Lower lobe of right lung (tissue), 2 donors: ENCODE data around the gene CYTH1. TPM values are rescaled to one million over a fixed set of nuclear protein-coding genes. Genes with fewer than 3 reads are reported as not detected.

Source experiments
- ATAC-seq, 2 donors: fragments of 200-7000 bp; cut with Tn5 transposase; one replicate each; pipeline ENCODE4 v1.9.1; 2020 to 2022; ENCODE audit warnings: mild to moderate bottlenecking in 2 of 2, moderate library complexity in 2 of 2
- DNase-seq: peaks from one replicate; pipeline ENCODE4 v3.0.0-alpha.2; 2020
- H3K27ac ChIP-seq: fragments of 200-600 bp; one replicate; pipeline ENCODE4 v1.8.0; 2022
- H3K27me3 ChIP-seq: fragments of 200-600 bp; one replicate; pipeline ENCODE4 v1.8.0; 2022; ENCODE audit warnings: low read depth
- H3K36me3 ChIP-seq: fragments of 200-600 bp; one replicate; pipeline ENCODE4 v1.8.0; 2022; ENCODE audit warnings: mild to moderate bottlenecking
- H3K4me1 ChIP-seq: fragments of 200-600 bp; one replicate; pipeline ENCODE4 v1.8.0; 2022
- H3K4me3 ChIP-seq: fragments of 200-600 bp; one replicate; pipeline ENCODE4 v1.8.0; 2022; ENCODE audit warnings: mild to moderate bottlenecking
- H3K9me3 ChIP-seq: fragments of 200-600 bp; one replicate; pipeline ENCODE4 v1.8.0; 2022
- CTCF ChIP-seq: fragments of 200-600 bp; IDR thresholded peaks from one replicate; pipeline ENCODE4 v1.8.0; 2022; ENCODE audit warnings: antibody characterized with exemption, mild to moderate bottlenecking
- intact Hi-C: fragments of 100-400 bp; cut with DNase I; formaldehyde crosslinking; loops from one replicate; pipeline ENCODE4 v1.11.0; 2022
- total RNA-seq: library from RNA; stranded (reverse); fragmentation: NEBNext Ultra II Directional; extraction: Animal tissue kit (Norgen Biotek cat#: 25700); gene quantifications from one replicate; pipeline ENCODE4 v1.2.1, GENCODE V29; 2021
- donor health status: DM: no; HTN: yes; CAD: no; lungs with severe emphysema.

CYTH1 gene
- total RNA-seq, 1 donor from 2014 or later = 110 TPM

- Histone ChIP-seq H3K9me3 (no peaks in the 10 kb centered on the region), H3K36me3 (peaks cover 76% of the 10 kb centered on the region), H3K4me1 (peaks cover 31% of the 10 kb centered on the region), H3K27me3 (no peaks in the 10 kb centered on the region), H3K4me3 (no peak overlapping the region), H3K27ac (peak overlapping the region; percentile 64)
- peak; percentile 40 for DNase-seq
- no peak for TF ChIP-seq CTCF
- intact Hi-C loops = no loop called here
- peak; percentile 22 to 37 for ATAC-seq
These were observed 13.9 kb upstream of the CYTH1 start for GRCh38 chr17:78795861-78796516.

DNA sequence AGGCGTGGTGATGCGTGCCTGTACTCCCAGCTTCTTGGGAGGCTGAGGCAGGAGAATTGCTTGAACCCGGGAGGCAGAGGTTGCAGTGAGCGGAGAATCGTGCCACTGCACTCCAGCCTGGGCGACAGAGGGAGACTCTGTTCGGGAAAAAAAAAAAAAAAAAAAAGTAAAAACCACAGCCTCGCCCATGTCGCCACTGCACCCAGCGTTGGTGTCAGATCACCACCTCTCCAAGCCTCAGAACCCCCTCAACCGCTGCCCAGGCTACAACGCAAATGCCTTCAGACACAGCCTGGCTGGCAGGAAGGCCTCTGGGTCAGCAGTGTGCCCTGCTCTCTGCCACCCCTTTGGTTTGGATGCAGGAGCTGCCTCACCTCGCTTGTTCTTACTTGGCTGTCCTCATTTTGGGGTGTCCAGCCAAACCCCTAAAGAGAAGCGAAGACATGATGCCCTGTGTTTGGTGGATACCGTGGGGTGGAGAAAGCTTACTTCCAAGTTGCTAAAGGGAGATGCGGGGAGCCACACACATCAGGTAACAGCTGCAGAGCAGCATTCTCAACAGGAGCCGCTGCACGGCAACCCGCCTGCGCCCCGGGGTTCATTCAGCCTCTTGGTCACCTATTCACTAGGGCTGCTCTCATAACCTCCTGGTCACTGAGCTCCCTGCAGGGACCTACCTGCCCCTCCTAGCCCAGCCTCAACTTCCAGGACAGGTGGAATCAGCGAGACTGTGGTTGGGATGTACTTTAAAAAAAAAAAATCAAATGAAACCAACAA lies 13.0 kb upstream of the CYTH1 start:
- Histone ChIP-seq H3K27me3 (no peaks in the 10 kb centered on the region), H3K27ac (peak overlapping the region; percentile 64), H3K4me3 (no peak overlapping the region), H3K4me1 (peaks cover 40% of the 10 kb centered on the region), H3K9me3 (no peaks in the 10 kb centered on the region), H3K36me3 (peaks cover 69% of the 10 kb centered on the region)
- peak; percentile 26 for DNase-seq
- no peak for ATAC-seq
- intact Hi-C loops = no loop called here
- no peak for TF ChIP-seq CTCF

- H3K4me1 ChIP-seq = peaks cover 47% of the 10 kb centered on the region
- no peak for ATAC-seq
- TF ChIP-seq CTCF = no peak
- DNase-seq = peak; percentile 12
- H3K9me3 ChIP-seq = no peaks in the 10 kb centered on the region
- H3K4me3 ChIP-seq = no peak overlapping the region
- peaks cover 62% of the 10 kb centered on the region for H3K36me3 ChIP-seq
- intact Hi-C loops = no loop called here
- H3K27me3 ChIP-seq = no peaks in the 10 kb centered on the region
- H3K27ac ChIP-seq = no peak overlapping the region
These were observed 12.3 kb upstream of the CYTH1 start for GRCh38 chr17:78794399-78794798.

GRCh38 chr17:78793968-78794367 lies 11.9 kb upstream of the CYTH1 start:
- peaks cover 58% of the 10 kb centered on the region for H3K36me3 ChIP-seq
- H3K4me3 ChIP-seq = no peak overlapping the region
- DNase-seq (peak; percentile 11), ATAC-seq (no peak)
- H3K9me3 ChIP-seq = no peaks in the 10 kb centered on the region
- no peak overlapping the region for H3K27ac ChIP-seq
- no peaks in the 10 kb centered on the region for H3K27me3 ChIP-seq
- H3K4me1 ChIP-seq = peaks cover 51% of the 10 kb centered on the region
- intact Hi-C loops = no loop called here
- no peak for TF ChIP-seq CTCF

GRCh38 chr17:78793415-78793814 lies 11.3 kb upstream of the CYTH1 start:
- intact Hi-C loops = no loop called here
- no peak for TF ChIP-seq CTCF
- Histone ChIP-seq H3K4me3 (no peak overlapping the region), H3K36me3 (peaks cover 52% of the 10 kb centered on the region), H3K9me3 (no peaks in the 10 kb centered on the region), H3K27me3 (no peaks in the 10 kb centered on the region), H3K4me1 (peaks cover 52% of the 10 kb centered on the region), H3K27ac (no peak overlapping the region)
- DNase-seq = peak; percentile 42
- ATAC-seq = no peak
